HepG2 (cell line): ENCODE measurements around the gene RMI2. TPM values are rescaled to one million over a fixed set of nuclear protein-coding genes. Genes with fewer than 3 reads are reported as not detected.

Experiments used
- BORCS8-MEF2B ChIP-seq: sonication (generic); formaldehyde crosslinking; IDR thresholded peaks from 2 replicates; pipeline ENCODE4 v1.8.0; 2022; ENCODE audit warnings: mild to moderate bottlenecking, missing genetic modification reagents
- CENPX ChIP-seq: sonication (generic); formaldehyde crosslinking; IDR thresholded peaks from 2 replicates; pipeline ENCODE4 v1.9.0; 2021; ENCODE audit warnings: mild to moderate bottlenecking, missing genetic modification reagents, moderate library complexity
- DNMT3B ChIP-seq: conservative IDR thresholded peaks from 2 replicates; pipeline ENCODE4 v1.6.1; 2016; ENCODE audit warnings: missing biosample characterization, control low read depth
- HMG20B ChIP-seq: conservative IDR thresholded peaks from 2 replicates; pipeline ENCODE4 v1.6.1; 2016; ENCODE audit warnings: missing genetic modification reagents, missing compliant biosample characterization
- HOXD1 ChIP-seq: sonication (generic); formaldehyde crosslinking; IDR thresholded peaks from 2 replicates; pipeline ENCODE4 v1.5.0; 2020; ENCODE audit warnings: missing genetic modification reagents
- IRX3 ChIP-seq: sonication (generic); formaldehyde crosslinking; IDR thresholded peaks from 2 replicates; pipeline ENCODE4 v1.8.1; 2023; ENCODE audit warnings: mild to moderate bottlenecking, low read depth, missing genetic modification reagents, borderline replicate concordance
- PCBP1 ChIP-seq: fragments of 200-400 bp; formaldehyde crosslinking; IDR thresholded peaks from 2 replicates; pipeline ENCODE4 v1.6.1; 2017; ENCODE audit warnings: mild to moderate bottlenecking, low read depth, low read length, borderline replicate concordance
- PPARG ChIP-seq: conservative IDR thresholded peaks from 2 replicates; pipeline ENCODE4 v1.6.1; 2016; ENCODE audit warnings: missing biosample characterization, missing genetic modification reagents
- RXRB ChIP-seq: IDR thresholded peaks from 2 replicates; pipeline ENCODE4 v1.6.1; 2016; ENCODE audit warnings: borderline replicate concordance, missing genetic modification reagents, missing compliant biosample characterization
- ZBTB8A ChIP-seq: sonication (generic); formaldehyde crosslinking; IDR thresholded peaks from 2 replicates; pipeline ENCODE4 v1.4.0; 2020; ENCODE audit warnings: mild to moderate bottlenecking, low read depth, missing genetic modification reagents, borderline replicate concordance
- ZNF160 ChIP-seq: sonication (generic); formaldehyde crosslinking; IDR thresholded peaks from 2 replicates; pipeline ENCODE4 v1.8.0; 2022; ENCODE audit warnings: mild to moderate bottlenecking, inconsistent platforms, missing genetic modification reagents
- ZNF629 ChIP-seq: sonication (generic); formaldehyde crosslinking; conservative IDR thresholded peaks from 2 replicates; pipeline ENCODE4 v1.5.0; 2020; ENCODE audit warnings: missing genetic modification reagents
- ZNF660 ChIP-seq: sonication (generic); formaldehyde crosslinking; IDR thresholded peaks from 2 replicates; pipeline ENCODE4 v1.5.1; 2020; ENCODE audit warnings: mild to moderate bottlenecking, low read depth, missing genetic modification reagents, borderline replicate concordance
- polyA plus RNA-seq, 8 experiments: library from polyadenylated mRNA; depleted of rRNA in 3 of 8; stranded (reverse) in 7 of 8; unstranded in 1 of 8; fragments of >200 nt; fragmentation: Illumina TruSeq in 4 of 8; extraction: Trizol in 4 of 8; gene quantifications; 2 replicates each; pipeline versions ENCODE4 v1.2.1 to v1.2.3, GENCODE V29; 2011 to 2016; ENCODE audit warnings: low read depth in 4 of 8, missing spikeins in 1 of 8, mixed read lengths in 1 of 8; ENCODE audit not compliant: insufficient read depth in 1 of 8
- total RNA-seq, 5 experiments: library from RNA; depleted of rRNA; stranded (reverse); fragments of >200 nt; fragmentation: Illumina TruSeq; extraction: Trizol; gene quantifications; 2 replicates each; pipeline ENCODE4 v1.2.3, GENCODE V29; 2016; ENCODE audit warnings: low read depth in 1 of 5
- TF ChIP-seq, protein P1 (sequence below): sonication (generic); formaldehyde crosslinking; IDR thresholded peaks from 2 replicates; pipeline ENCODE4 v1.4.0; 2020; ENCODE audit warnings: missing genetic modification reagents
- TF ChIP-seq, protein P2 (sequence below): sonication (generic); formaldehyde crosslinking; IDR thresholded peaks from 2 replicates; pipeline ENCODE4 v1.5.0; 2020; ENCODE audit warnings: missing genetic modification reagents
- TF ChIP-seq, protein P3 (sequence below): sonication (generic); formaldehyde crosslinking; IDR thresholded peaks from 2 replicates; pipeline ENCODE4 v1.4.0; 2020; ENCODE audit warnings: missing genetic modification reagents
- TF ChIP-seq, protein P4 (sequence below): sonication (generic); formaldehyde crosslinking; IDR thresholded peaks from 2 replicates; pipeline ENCODE4 v1.5.1; 2020; ENCODE audit warnings: missing genetic modification reagents, mild to moderate bottlenecking, borderline replicate concordance
- TF ChIP-seq, protein P5 (sequence below): sonication (generic); formaldehyde crosslinking; conservative IDR thresholded peaks from 2 replicates; pipeline ENCODE4 v1.8.0; 2022; ENCODE audit warnings: low read depth, missing genetic modification reagents
- TF ChIP-seq, protein P6 (sequence below): sonication (generic); formaldehyde crosslinking; IDR thresholded peaks from 2 replicates; pipeline ENCODE4 v1.8.1; 2023; ENCODE audit warnings: mild to moderate bottlenecking, moderate library complexity, missing genetic modification reagents
- TF ChIP-seq, protein P7 (sequence below): sonication (generic); formaldehyde crosslinking; IDR thresholded peaks from 2 replicates; pipeline ENCODE4 v1.4.0; 2020; ENCODE audit warnings: missing genetic modification reagents

The RMI2 gene
- total and polyA plus RNA-seq, 2 of the 13 experiments (the other 11 are each of a cell fraction or from before 2014, with no cell fraction given) = 24.5 to 55.7 TPM

DNA sequence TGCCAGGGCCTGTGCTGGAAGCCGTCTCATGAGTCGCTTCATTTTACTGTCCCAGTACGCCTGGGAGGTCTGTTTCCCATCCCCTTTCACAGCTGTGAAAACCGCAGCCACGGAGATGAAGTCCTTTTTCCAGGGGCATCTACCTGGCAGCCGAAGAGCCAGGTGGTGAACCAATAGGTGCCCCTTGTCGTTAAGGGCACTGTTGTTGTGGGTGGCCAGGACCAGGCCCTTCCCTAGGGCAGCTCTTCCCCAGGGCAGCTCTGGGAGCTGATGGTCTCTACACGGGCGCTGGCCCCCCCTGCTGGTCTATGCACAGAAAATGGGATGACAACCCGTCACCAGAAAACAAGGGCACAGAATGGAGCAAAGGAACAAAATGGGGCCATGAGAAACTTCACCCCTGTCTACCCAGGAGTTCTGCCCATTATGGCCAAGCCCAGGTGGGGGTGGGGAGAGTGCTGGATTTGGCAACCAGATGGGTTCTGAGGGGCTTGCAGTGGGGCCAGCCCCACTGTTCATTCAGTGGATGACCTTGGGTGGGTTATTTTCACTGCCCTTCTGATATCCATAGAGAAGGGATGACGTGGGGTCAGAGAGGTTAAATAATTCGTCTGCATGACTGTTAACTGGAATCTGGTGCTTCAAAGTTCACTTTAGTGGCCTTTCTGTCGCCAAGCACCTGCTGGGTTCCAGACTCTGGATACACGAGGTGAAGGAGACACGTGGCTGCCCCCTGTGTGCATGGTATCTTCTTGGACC lies 11.5 kb downstream of the RMI2 start (continued):
- TF ChIP-seq, protein P1, sequence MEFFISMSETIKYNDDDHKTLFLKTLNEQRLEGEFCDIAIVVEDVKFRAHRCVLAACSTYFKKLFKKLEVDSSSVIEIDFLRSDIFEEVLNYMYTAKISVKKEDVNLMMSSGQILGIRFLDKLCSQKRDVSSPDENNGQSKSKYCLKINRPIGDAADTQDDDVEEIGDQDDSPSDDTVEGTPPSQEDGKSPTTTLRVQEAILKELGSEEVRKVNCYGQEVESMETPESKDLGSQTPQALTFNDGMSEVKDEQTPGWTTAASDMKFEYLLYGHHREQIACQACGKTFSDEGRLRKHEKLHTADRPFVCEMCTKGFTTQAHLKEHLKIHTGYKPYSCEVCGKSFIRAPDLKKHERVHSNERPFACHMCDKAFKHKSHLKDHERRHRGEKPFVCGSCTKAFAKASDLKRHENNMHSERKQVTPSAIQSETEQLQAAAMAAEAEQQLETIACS (CRISPR knock-in tag) = no peak
- TF ChIP-seq PCBP1 = no peak
- TF ChIP-seq DNMT3B (CRISPR knock-in tag) = no peak
- TF ChIP-seq RXRB (CRISPR knock-in tag) = peak; percentile 63; the same call in 1 of the 2 replicates
- 0 out of 2 replicates have a peak, but pooled peaks have one; percentile 58 for TF ChIP-seq ZNF160 (CRISPR knock-in tag)
- TF ChIP-seq, protein P2, sequence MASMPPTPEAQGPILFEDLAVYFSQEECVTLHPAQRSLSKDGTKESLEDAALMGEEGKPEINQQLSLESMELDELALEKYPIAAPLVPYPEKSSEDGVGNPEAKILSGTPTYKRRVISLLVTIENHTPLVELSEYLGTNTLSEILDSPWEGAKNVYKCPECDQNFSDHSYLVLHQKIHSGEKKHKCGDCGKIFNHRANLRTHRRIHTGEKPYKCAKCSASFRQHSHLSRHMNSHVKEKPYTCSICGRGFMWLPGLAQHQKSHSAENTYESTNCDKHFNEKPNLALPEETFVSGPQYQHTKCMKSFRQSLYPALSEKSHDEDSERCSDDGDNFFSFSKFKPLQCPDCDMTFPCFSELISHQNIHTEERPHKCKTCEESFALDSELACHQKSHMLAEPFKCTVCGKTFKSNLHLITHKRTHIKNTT (CRISPR knock-in tag) = no peak
- TF ChIP-seq BORCS8-MEF2B (CRISPR knock-in tag) = no peak
- TF ChIP-seq, protein P3, sequence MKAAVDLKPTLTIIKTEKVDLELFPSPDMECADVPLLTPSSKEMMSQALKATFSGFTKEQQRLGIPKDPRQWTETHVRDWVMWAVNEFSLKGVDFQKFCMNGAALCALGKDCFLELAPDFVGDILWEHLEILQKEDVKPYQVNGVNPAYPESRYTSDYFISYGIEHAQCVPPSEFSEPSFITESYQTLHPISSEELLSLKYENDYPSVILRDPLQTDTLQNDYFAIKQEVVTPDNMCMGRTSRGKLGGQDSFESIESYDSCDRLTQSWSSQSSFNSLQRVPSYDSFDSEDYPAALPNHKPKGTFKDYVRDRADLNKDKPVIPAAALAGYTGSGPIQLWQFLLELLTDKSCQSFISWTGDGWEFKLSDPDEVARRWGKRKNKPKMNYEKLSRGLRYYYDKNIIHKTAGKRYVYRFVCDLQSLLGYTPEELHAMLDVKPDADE (CRISPR knock-in tag) = no peak
- TF ChIP-seq HMG20B = no peak
- no peak for TF ChIP-seq ZNF660
- no peak for TF ChIP-seq IRX3 (CRISPR knock-in tag)
- peak; percentile 39; the same call in 1 of the 2 replicates for TF ChIP-seq PPARG (CRISPR knock-in tag)
- TF ChIP-seq, protein P4, sequence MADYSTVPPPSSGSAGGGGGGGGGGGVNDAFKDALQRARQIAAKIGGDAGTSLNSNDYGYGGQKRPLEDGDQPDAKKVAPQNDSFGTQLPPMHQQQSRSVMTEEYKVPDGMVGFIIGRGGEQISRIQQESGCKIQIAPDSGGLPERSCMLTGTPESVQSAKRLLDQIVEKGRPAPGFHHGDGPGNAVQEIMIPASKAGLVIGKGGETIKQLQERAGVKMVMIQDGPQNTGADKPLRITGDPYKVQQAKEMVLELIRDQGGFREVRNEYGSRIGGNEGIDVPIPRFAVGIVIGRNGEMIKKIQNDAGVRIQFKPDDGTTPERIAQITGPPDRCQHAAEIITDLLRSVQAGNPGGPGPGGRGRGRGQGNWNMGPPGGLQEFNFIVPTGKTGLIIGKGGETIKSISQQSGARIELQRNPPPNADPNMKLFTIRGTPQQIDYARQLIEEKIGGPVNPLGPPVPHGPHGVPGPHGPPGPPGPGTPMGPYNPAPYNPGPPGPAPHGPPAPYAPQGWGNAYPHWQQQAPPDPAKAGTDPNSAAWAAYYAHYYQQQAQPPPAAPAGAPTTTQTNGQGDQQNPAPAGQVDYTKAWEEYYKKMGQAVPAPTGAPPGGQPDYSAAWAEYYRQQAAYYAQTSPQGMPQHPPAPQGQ = no peak
- TF ChIP-seq CENPX (CRISPR knock-in tag) = no peak
- 0 out of 2 replicates have a peak, but pooled peaks have one; percentile 42 for TF ChIP-seq ZBTB8A (CRISPR knock-in tag)
- TF ChIP-seq, protein P5, sequence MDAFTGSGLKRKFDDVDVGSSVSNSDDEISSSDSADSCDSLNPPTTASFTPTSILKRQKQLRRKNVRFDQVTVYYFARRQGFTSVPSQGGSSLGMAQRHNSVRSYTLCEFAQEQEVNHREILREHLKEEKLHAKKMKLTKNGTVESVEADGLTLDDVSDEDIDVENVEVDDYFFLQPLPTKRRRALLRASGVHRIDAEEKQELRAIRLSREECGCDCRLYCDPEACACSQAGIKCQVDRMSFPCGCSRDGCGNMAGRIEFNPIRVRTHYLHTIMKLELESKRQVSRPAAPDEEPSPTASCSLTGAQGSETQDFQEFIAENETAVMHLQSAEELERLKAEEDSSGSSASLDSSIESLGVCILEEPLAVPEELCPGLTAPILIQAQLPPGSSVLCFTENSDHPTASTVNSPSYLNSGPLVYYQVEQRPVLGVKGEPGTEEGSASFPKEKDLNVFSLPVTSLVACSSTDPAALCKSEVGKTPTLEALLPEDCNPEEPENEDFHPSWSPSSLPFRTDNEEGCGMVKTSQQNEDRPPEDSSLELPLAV = no peak
- TF ChIP-seq ZNF629 = peak; percentile 68
- TF ChIP-seq, protein P6, sequence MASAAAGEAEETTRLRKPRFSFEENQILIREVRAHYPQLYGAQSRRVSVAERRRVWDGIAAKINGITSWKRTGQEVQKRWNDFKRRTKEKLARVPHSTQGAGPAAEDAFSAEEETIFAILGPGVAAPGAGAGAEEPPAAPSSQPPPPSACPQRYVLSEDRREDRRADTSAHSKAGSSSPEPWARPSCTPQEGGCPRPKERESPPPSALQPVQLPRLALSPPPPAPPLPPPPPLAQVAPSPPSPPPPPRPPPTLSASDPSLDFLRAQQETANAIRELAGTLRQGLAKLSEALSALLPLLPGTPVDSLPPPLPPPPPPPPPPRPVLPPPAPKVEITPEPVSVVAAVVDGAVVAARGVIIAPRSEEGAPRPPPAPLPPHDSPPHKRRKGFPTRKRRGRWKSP (CRISPR knock-in tag) = no peak
- TF ChIP-seq, protein P7, sequence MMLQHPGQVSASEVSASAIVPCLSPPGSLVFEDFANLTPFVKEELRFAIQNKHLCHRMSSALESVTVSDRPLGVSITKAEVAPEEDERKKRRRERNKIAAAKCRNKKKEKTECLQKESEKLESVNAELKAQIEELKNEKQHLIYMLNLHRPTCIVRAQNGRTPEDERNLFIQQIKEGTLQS (CRISPR knock-in tag) = no peak
- peak; percentile 71; the same call in 1 of the 2 replicates for TF ChIP-seq HOXD1 (CRISPR knock-in tag)
